Measurements from ENCODE around the gene TTYH2. TPM values are rescaled to one million over a fixed set of nuclear protein-coding genes. Genes with fewer than 3 reads are reported as not detected.
"Not testable (repeated sequence)": the region's sequence is repeated elsewhere in the genome, so short reads cannot be mapped to it uniquely, and the experiment has no call there.

TTYH2 gene
- total RNA-seq, 1 donor from 2014 or later, result 30.3 TPM

DNA sequence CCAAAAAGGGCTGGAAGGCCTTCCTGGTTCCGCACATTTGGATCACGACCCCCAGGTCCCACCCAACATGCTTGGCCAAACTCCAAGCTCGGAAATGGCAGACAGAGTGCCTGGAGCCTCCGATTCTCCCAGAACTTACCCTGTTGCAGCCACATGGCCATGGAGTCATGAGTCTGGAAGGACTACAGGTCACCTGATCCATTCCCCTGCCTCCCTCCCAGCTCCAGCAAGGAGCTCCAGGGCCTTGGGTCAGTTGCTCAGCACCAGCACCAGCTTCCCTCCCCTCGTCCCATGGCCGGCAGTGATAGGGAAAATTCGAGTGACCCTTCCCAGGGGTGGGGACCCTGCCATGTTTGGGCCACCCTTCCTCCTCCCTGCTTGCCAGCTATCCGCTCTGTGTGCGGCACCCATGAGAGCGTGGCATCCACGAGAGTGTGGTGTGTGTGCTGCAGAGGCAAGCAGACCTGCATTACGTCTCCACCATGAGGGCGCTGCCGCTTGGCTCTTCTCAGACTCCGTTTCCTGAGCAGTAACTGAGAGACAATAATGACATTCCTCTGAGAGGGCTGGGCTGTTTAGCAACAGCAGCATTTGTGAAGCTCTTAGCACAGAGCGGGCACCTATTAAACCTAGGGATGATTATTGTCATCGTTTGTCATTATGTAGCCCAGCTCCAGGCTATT is 31.2 kb upstream of the TTYH2 start:
- TF ChIP-seq, protein P1, sequence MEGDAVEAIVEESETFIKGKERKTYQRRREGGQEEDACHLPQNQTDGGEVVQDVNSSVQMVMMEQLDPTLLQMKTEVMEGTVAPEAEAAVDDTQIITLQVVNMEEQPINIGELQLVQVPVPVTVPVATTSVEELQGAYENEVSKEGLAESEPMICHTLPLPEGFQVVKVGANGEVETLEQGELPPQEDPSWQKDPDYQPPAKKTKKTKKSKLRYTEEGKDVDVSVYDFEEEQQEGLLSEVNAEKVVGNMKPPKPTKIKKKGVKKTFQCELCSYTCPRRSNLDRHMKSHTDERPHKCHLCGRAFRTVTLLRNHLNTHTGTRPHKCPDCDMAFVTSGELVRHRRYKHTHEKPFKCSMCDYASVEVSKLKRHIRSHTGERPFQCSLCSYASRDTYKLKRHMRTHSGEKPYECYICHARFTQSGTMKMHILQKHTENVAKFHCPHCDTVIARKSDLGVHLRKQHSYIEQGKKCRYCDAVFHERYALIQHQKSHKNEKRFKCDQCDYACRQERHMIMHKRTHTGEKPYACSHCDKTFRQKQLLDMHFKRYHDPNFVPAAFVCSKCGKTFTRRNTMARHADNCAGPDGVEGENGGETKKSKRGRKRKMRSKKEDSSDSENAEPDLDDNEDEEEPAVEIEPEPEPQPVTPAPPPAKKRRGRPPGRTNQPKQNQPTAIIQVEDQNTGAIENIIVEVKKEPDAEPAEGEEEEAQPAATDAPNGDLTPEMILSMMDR (IDR thresholded peaks at IDR 0.05), result no peak
- Histone ChIP-seq H3K4me3 (no peak overlapping the region), H3K9me3 (no peaks in the 10 kb centered on the region), H3K4me1 (no peaks in the 10 kb centered on the region), H3K27me3 (no peaks in the 10 kb centered on the region), H3K36me3 (no peaks in the 10 kb centered on the region), H3K27ac (no peak overlapping the region)
- intact Hi-C loops (cut with DNase I), result no loop called here
- DNase-seq (ENCODE audit: low spot score in 2 of 2), result no peak

DNA sequence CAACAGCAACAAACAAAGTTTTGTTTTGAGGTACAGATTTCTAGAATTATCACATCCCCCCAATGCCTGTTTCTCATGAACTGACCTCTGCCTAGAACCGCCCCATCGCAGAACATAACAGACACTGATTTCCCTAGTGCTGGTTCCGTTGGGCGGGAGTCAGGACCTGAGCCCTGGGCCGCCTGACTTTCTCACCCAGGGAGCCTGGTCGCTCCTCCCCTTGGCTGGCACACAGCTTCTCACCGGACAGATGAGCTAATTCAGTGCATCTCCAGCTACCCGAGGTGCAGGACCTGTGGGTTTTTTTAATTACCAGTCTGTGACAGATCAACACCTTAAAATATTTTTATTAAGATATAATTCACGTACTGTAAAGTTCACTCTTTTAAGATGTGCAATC is 30.0 kb upstream of the TTYH2 start:
- no peak overlapping the region for H3K27ac ChIP-seq
- H3K36me3 ChIP-seq, result no peaks in the 10 kb centered on the region
- no peak for DNase-seq (ENCODE audit: low spot score in 2 of 2)
- H3K4me3 ChIP-seq, result no peak overlapping the region
- no peaks in the 10 kb centered on the region for H3K9me3 ChIP-seq
- TF ChIP-seq, protein P1 (IDR thresholded peaks at IDR 0.05), result no peak
- H3K4me1 ChIP-seq, result no peaks in the 10 kb centered on the region
- intact Hi-C loops (cut with DNase I), result no loop called here
- no peaks in the 10 kb centered on the region for H3K27me3 ChIP-seq

DNA sequence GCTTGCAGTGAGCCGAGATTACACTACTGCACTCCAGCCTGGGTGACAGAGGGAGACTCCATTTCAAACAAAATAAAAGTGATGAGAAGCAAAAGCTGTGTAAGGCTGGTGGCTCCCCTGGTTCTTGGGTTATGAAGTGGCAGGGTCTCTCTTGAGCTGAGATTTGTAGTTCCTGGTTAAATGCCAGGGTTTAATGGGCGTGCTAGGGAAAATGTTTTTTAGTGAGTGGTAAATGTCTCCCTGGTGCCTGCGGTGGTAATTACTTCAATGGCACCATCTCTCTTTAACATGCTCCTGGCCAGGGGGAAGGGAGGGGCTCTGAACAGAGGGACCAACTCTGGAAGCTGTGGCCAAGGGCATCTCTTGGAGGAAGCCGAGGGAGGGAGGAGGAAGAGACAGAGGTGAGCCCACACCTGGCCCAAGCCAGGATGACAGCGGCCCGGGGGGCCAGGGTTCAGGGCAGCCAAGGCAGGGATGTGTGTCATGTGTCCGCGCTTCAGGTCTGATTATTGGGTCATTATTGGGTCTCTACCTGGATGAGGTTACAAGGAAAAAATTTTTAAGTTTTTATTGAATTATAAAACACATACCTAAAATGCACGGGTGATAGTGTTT is 27.7 kb upstream of the TTYH2 start:
- no peak overlapping the region for H3K4me3 ChIP-seq
- TF ChIP-seq, protein P1 (IDR thresholded peaks at IDR 0.05), result no peak
- no peaks in the 10 kb centered on the region for H3K36me3 ChIP-seq
- H3K4me1 ChIP-seq, result no peaks in the 10 kb centered on the region
- DNase-seq (ENCODE audit: low spot score in 2 of 2), result no peak
- intact Hi-C loops (cut with DNase I), result no loop called here
- no peaks in the 10 kb centered on the region for H3K9me3 ChIP-seq
- H3K27me3 ChIP-seq, result no peaks in the 10 kb centered on the region
- H3K27ac ChIP-seq, result no peak overlapping the region

DNA sequence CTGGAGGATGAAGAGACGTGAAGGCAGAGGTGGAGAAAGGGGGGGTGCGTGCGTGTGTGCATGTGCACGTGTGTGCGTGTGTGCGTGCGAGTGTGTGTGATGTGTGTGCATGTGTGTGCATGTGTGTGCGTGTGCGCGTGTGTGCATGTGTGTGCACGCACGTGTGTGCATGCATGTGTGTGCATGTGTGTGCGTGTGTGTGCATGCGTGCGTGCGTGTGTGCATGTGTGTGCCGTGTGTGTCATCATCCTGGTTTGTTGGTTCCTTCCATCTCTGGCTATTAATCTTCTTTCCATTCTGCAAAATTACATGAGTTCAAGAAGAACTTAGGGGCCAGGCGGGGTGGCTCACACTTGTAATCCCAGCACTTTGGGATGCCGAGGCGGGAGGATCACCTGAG is 26.9 kb upstream of the TTYH2 start:
- Histone ChIP-seq H3K4me3 (no peak overlapping the region), H3K9me3 (no peaks in the 10 kb centered on the region), H3K4me1 (no peaks in the 10 kb centered on the region), H3K36me3 (no peaks in the 10 kb centered on the region), H3K27ac (no peak overlapping the region), H3K27me3 (no peaks in the 10 kb centered on the region)
- intact Hi-C loops (cut with DNase I), result no loop called here
- TF ChIP-seq, protein P1 (IDR thresholded peaks at IDR 0.05), result no peak
- DNase-seq (ENCODE audit: low spot score in 2 of 2), result no peak

DNA sequence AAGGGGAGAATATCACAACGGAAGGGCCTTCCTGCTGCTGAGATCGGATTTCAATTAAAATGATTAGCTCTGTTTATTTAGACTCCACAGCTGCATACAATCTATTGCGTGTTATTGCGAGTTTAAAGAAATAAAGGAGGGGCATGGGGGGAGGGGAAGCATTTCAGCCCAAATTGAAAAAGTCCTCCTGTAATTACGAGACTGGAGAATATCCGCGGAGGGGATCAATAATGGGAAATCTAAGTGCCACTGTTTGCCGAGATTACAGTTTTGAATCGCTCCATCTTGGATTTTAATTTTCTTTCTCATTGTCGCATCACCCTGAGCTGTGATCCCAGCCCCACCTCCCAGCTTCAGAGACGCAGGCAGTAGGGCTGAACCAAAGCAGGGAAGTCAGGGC is 25.6 kb upstream of the TTYH2 start:
- TF ChIP-seq, protein P1 (IDR thresholded peaks at IDR 0.05), result no peak

DNA sequence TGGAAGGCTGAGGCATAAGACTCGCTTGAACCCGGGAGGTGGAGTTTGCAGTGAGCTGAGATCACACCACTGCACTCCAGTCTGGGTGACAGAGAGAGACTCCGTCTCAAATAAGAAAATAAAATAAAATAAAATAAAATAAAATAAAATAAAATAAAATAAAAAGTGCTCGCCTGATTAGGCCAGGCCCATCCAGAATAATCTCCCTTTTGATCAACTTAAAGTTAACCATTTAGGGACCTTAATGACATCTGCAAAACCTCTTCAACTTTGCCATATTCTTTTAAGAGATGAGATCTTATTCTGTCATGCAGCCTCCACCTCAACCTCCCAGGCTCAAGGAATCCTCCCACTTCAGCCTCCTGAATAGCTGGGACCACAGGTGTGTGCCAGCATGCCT is 24.7 kb upstream of the TTYH2 start:
- H3K27me3 ChIP-seq; intact Hi-C loops (cut with DNase I); H3K4me1 ChIP-seq; H3K4me3 ChIP-seq; H3K36me3 ChIP-seq; H3K9me3 ChIP-seq; H3K27ac ChIP-seq; DNase-seq (ENCODE audit: low spot score in 2 of 2): not testable (repeated sequence)

More for the DNA sequence above, 25.6 kb upstream of the TTYH2 start:
- H3K27me3 ChIP-seq, result no peaks in the 10 kb centered on the region
- H3K4me1 ChIP-seq, result no peaks in the 10 kb centered on the region
- no peak overlapping the region for H3K27ac ChIP-seq
- no peaks in the 10 kb centered on the region for H3K9me3 ChIP-seq
- H3K36me3 ChIP-seq, result no peaks in the 10 kb centered on the region
- no peak overlapping the region for H3K4me3 ChIP-seq
- DNase-seq (ENCODE audit: low spot score in 2 of 2), result no peak
- intact Hi-C loops (cut with DNase I), result no loop called here

Data from ascending aorta (tissue), 2 donors.